A549 (cell line): ENCODE measurements around the gene ZRANB3. TPM values are rescaled to one million over a fixed set of nuclear protein-coding genes. Genes with fewer than 3 reads are reported as not detected.
A peak's percentile ranks its signal among the peaks of the same experiment; 100 is the strongest.

Experiments used
- ATAC-seq, 2 experiments: fragments of 200-7000 bp in 1 of 2; fragments of >200 bp in 1 of 2; cut with Nextera tagmentation in 1 of 2; cut with Tn5 transposase in 1 of 2; 3 replicates each; pipeline versions ENCODE4 v1.8.0 to v1.9.1; 2018 to 2020; ENCODE audit warnings: mild to moderate bottlenecking in 1 of 2, moderate library complexity in 1 of 2
- CTCF ChIA-PET: fragments of 300-600 bp; sonication (Branson Sonifier 250); formaldehyde crosslinking; extraction: SDS; loops from one replicate; lab custom pipeline; 2021; ENCODE audit warnings: antibody characterized with exemption, inconsistent platforms; lab: Yijun Ruan, JAX
- POLR2A ChIA-PET: fragments of 350-600 bp; formaldehyde crosslinking; extraction: SDS; loops from one replicate; lab custom pipeline; 2021; ENCODE audit warnings: antibody characterized with exemption, inconsistent platforms; lab: Yijun Ruan, JAX
- DNase-seq, 2 experiments: peaks; one replicate each; pipeline versions ENCODE4 v3.0.0 to v3.0.0-alpha.2; 2011 to 2016; ENCODE audit warnings: low read depth in 1 of 2, low spot score in 1 of 2
- FAIRE-seq: peaks from 2 replicates; lab custom pipeline; 2011; peaks lifted over from hg19 to GRCh38; lab: Jason Lieb, UNC
- H3K27ac ChIP-seq, 2 experiments: fragments of >200 bp; sonication (Bioruptor Twin); formaldehyde crosslinking; 3 replicates each; pipeline ENCODE4 v1.5.1; 2016 to 2017
- H3K4me1 ChIP-seq: fragments of >200 bp; sonication (Bioruptor Twin); formaldehyde crosslinking; 3 replicates; pipeline ENCODE4 v1.6.1; 2016
- H3K4me2 ChIP-seq: fragments of >200 bp; sonication (Bioruptor Twin); formaldehyde crosslinking; 3 replicates; pipeline ENCODE4 v1.6.1; 2016
- H3K4me3 ChIP-seq: fragments of >200 bp; sonication (Bioruptor Twin); formaldehyde crosslinking; 3 replicates; pipeline ENCODE4 v1.5.1; 2016
- H3K9me3 ChIP-seq: fragments of >200 bp; sonication (Bioruptor Twin); formaldehyde crosslinking; 3 replicates; pipeline ENCODE4 v1.6.1; 2016
- CBX2 ChIP-seq: fragments of 200-600 bp; sonication (generic); IDR thresholded peaks from 2 replicates; pipeline ENCODE4 v1.6.1; 2016; ENCODE audit warnings: low read depth, mild to moderate bottlenecking, borderline replicate concordance
- CBX8 ChIP-seq: fragments of 200-600 bp; sonication (generic); IDR thresholded peaks from 2 replicates; pipeline ENCODE4 v1.6.1; 2016
- ESRRA ChIP-seq: fragments of 150-350 bp; IDR thresholded peaks from 2 replicates; pipeline ENCODE4 v1.6.1; 2014; ENCODE audit warnings: mild to moderate bottlenecking, low read length, borderline replicate concordance
- HEYL ChIP-seq: fragments of 250-450 bp; sonication (Bioruptor Pico); IDR thresholded peaks from 2 replicates; pipeline ENCODE4 v1.8.0; 2021; ENCODE audit warnings: mild to moderate bottlenecking, moderate library complexity
- HOXB13 ChIP-seq: fragments of 250-450 bp; sonication (Bioruptor Pico); IDR thresholded peaks from 2 replicates; pipeline ENCODE4 v1.5.0; 2020; ENCODE audit warnings: low read depth, mild to moderate bottlenecking, moderate library complexity
- HOXB5 ChIP-seq: fragments of 250-450 bp; sonication (Bioruptor Pico); IDR thresholded peaks from 2 replicates; pipeline ENCODE4 v1.5.0; 2020; ENCODE audit warnings: mild to moderate bottlenecking, moderate library complexity
- KDM1A ChIP-seq: fragments of 200-600 bp; sonication (generic); IDR thresholded peaks from 2 replicates; pipeline ENCODE4 v1.6.1; 2016; ENCODE audit warnings: low read depth, mild to moderate bottlenecking
- MAFK ChIP-seq: fragments of 450-650 bp; IDR thresholded peaks from 2 replicates; pipeline ENCODE4 v1.6.1; 2014; ENCODE audit not compliant: partially characterized antibody
- NR3C1 ChIP-seq: fragments of >200 bp; sonication (Bioruptor Twin); formaldehyde crosslinking; IDR thresholded peaks from 3 replicates; pipeline ENCODE4 v1.6.1; 2017
- PHF8 ChIP-seq: fragments of 200-600 bp; sonication (generic); IDR thresholded peaks from 2 replicates; pipeline ENCODE4 v1.6.1; 2016; ENCODE audit warnings: low read depth, mild to moderate bottlenecking, antibody characterized with exemption, moderate library complexity, borderline replicate concordance
- POLR2AphosphoS2 ChIP-seq: conservative IDR thresholded peaks from 2 replicates; pipeline ENCODE4 v1.6.1; 2012; ENCODE audit warnings: low read length, improper control_type of control experiment, inconsistent platforms
- RARB ChIP-seq: fragments of 250-450 bp; sonication (Bioruptor Pico); IDR thresholded peaks from 2 replicates; pipeline ENCODE4 v1.8.0; 2021; ENCODE audit warnings: mild to moderate bottlenecking, moderate library complexity
- RCOR1 ChIP-seq: fragments of 150-350 bp; IDR thresholded peaks from 2 replicates; pipeline ENCODE4 v1.6.1; 2014; ENCODE audit warnings: antibody characterized with exemption, low read length, low read depth
- RNF2 ChIP-seq: fragments of 200-600 bp; sonication (generic); IDR thresholded peaks from 2 replicates; pipeline ENCODE4 v1.6.1; 2016; ENCODE audit warnings: low read depth, mild to moderate bottlenecking, antibody characterized with exemption, moderate library complexity, borderline replicate concordance
- SMC3 ChIP-seq: fragments of >200 bp; sonication (Bioruptor Twin); formaldehyde crosslinking; IDR thresholded peaks from 3 replicates; pipeline ENCODE4 v1.6.1; 2018; ENCODE audit warnings: inconsistent platforms
- TFCP2L1 ChIP-seq: fragments of 250-450 bp; sonication (Bioruptor Pico); IDR thresholded peaks from 2 replicates; pipeline ENCODE4 v1.5.0; 2021; ENCODE audit warnings: mild to moderate bottlenecking
- ZC3H11A ChIP-seq: fragments of 450-650 bp; IDR thresholded peaks from 2 replicates; pipeline ENCODE4 v1.6.1; 2014; ENCODE audit warnings: antibody characterized with exemption, mild to moderate bottlenecking
- WGBS: methylation state at CpG from one replicate; pipeline ENCODE4 v1.1.6; 2017; ENCODE audit errors: missing lambda C conversion rate; 5-methylcytosine and 5-hydroxymethylcytosine counted together
- polyA plus RNA-seq, 4 experiments: library from polyadenylated mRNA; depleted of rRNA in 3 of 4; stranded (reverse); fragments of >200 nt; fragmentation: RNase III in 1 of 4; extraction: RNeasy Plus Mini Kit Qiagen cat#74134 plus additional on column Dnase treatment in 1 of 4; gene quantifications; 2 replicates in 3 of 4; 3 replicates in 1 of 4; pipeline ENCODE4 v1.2.3, GENCODE V29; 2011 to 2017
- TF ChIP-seq, protein P1 (sequence below): fragments of 200-600 bp; sonication (generic); IDR thresholded peaks from 2 replicates; pipeline ENCODE4 v1.6.1; 2016; ENCODE audit warnings: antibody characterized with exemption, mild to moderate bottlenecking, moderate library complexity
- TF ChIP-seq, protein P2 (sequence below): fragments of >200 bp; sonication (Bioruptor Twin); formaldehyde crosslinking; IDR thresholded peaks from 2 replicates; pipeline ENCODE4 v1.6.1; 2016
- TF ChIP-seq, protein P3 (sequence below): IDR thresholded peaks from 2 replicates; pipeline ENCODE4 v1.6.1; 2012

ZRANB3 gene
- polyA plus RNA-seq, 2 of the 4 experiments (the other 2 are of a cell fraction), result 6.2 to 12.4 TPM

DNA sequence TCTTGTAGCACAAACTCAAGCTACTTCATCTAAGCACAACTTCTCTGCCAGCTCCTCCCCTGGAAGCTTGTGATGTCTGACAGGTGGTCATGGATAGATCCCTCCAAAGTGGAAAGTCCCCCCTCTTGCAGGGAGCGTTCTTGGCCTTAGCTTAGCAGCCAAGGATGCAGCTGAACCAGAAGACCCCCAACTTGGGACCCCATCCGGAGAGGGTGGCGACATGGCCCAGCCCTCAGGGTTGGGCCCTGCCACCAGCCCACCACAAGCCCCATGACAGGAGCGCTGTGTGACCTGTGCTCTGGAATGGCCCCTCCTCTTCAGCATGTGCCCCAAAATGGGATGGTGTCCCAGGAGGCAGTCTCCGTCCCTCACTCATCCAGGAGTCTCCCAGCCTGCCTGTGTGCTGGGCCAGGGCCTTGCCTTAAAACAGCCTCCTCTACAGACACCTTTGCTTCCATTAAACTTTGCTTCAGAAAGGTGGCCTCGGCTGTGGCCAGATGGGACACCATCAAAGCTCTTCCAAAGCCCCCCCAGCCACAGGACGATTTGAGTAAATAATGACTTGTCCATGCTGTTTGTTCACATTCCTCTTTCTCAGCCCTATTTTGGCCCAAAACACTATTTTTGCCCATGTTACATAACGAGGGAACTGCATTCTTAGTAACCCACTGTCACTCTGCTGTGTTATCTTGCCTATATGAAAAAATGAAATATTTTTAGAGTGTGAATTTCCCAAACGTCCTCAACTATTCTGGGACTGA lies 356.8 kb downstream of the ZRANB3 start:
- CTCF ChIA-PET, result interaction anchor here (1.2 to 1.7 kb wide), 2 partner anchors 15 to 170 kb away, joined by 4 read pairs; no protein-coding TSS in a partner anchor
- FAIRE-seq (no peak), DNase-seq (no peak), ATAC-seq (peak in 1 of 2 experiments; percentile 37; a peak in 2 of 6 replicates)
- Histone ChIP-seq H3K4me3 (no peak overlapping the region), H3K4me2 (no peak overlapping the region), H3K4me1 (no peaks in the 10 kb centered on the region), H3K27ac (no peak overlapping the region), H3K9me3 (no peaks in the 10 kb centered on the region)
- WGBS, result 78% methylated on average over 9 of the region's 9 CpGs
- TF ChIP-seq HOXB13, result no peak
- TF ChIP-seq MAFK, result no peak
- TF ChIP-seq POLR2AphosphoS2, result no peak
- no peak for TF ChIP-seq PHF8
- TF ChIP-seq SMC3, result no peak
- no peak for TF ChIP-seq HOXB5 (CRISPR knock-in tag)
- TF ChIP-seq, protein P1, sequence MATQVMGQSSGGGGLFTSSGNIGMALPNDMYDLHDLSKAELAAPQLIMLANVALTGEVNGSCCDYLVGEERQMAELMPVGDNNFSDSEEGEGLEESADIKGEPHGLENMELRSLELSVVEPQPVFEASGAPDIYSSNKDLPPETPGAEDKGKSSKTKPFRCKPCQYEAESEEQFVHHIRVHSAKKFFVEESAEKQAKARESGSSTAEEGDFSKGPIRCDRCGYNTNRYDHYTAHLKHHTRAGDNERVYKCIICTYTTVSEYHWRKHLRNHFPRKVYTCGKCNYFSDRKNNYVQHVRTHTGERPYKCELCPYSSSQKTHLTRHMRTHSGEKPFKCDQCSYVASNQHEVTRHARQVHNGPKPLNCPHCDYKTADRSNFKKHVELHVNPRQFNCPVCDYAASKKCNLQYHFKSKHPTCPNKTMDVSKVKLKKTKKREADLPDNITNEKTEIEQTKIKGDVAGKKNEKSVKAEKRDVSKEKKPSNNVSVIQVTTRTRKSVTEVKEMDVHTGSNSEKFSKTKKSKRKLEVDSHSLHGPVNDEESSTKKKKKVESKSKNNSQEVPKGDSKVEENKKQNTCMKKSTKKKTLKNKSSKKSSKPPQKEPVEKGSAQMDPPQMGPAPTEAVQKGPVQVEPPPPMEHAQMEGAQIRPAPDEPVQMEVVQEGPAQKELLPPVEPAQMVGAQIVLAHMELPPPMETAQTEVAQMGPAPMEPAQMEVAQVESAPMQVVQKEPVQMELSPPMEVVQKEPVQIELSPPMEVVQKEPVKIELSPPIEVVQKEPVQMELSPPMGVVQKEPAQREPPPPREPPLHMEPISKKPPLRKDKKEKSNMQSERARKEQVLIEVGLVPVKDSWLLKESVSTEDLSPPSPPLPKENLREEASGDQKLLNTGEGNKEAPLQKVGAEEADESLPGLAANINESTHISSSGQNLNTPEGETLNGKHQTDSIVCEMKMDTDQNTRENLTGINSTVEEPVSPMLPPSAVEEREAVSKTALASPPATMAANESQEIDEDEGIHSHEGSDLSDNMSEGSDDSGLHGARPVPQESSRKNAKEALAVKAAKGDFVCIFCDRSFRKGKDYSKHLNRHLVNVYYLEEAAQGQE, result no peak
- TF ChIP-seq KDM1A, result no peak
- no peak for TF ChIP-seq CBX2
- TF ChIP-seq NR3C1, result no peak
- TF ChIP-seq CBX8, result no peak
- TF ChIP-seq RCOR1, result no peak
- TF ChIP-seq, protein P2, sequence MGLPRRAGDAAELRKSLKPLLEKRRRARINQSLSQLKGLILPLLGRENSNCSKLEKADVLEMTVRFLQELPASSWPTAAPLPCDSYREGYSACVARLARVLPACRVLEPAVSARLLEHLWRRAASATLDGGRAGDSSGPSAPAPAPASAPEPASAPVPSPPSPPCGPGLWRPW, result no peak
- TF ChIP-seq, protein P3, sequence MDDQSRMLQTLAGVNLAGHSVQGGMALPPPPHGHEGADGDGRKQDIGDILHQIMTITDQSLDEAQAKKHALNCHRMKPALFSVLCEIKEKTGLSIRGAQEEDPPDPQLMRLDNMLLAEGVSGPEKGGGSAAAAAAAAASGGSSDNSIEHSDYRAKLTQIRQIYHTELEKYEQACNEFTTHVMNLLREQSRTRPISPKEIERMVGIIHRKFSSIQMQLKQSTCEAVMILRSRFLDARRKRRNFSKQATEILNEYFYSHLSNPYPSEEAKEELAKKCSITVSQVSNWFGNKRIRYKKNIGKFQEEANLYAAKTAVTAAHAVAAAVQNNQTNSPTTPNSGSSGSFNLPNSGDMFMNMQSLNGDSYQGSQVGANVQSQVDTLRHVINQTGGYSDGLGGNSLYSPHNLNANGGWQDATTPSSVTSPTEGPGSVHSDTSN, result no peak
- no peak for TF ChIP-seq ZC3H11A
- no peak for TF ChIP-seq HEYL
- no peak for TF ChIP-seq RARB
- TF ChIP-seq TFCP2L1 (CRISPR knock-in tag), result no peak
- TF ChIP-seq, all 56 proteins: peak for 0
- POLR2A ChIA-PET, result interaction anchor here (0.5 kb wide), 1 partner anchor 220 kb away, joined by 3 read pairs; no protein-coding TSS in a partner anchor

DNA sequence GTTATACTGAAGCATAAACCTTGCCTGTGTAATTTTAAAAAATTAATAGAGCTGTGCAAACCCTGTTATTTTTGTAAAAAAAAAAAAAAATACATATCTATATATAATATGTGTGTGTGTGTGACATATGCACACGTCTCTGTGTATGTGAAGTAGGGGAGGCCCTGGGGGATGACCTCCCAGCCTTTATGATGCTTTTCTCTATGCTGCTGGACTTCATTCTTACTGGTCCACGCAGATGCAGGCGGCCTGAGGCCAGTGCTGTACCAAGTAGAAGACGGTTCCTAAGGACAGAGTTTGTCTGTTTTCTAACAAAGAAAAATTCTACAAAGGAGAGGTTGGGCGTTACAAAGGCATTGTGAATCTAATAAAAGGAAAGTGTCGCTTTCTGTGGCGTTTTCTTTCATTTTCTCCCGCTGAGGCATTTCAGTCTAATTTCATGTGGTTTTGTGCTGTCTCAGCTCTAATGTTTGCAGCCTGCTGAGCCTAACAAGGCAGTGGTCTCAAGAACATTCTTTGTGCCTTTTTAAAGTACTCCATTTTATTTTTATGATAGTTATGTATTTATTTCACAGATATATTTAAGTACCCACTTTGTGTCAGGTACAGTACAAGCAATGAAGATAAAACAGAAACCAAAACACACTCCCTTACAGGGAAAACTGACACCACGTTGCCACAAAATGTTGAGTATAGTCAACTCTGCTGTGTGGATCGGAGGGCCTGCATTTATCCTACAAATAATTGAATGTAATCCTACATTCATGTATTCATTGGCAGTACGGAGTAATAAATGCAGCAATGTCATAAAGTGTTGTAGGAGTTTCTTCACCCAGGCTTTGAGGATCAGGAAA lies 360.9 kb downstream of the ZRANB3 start:
- H3K4me3 ChIP-seq, result no peak overlapping the region
- no peak for TF ChIP-seq HOXB13
- no peak for TF ChIP-seq ESRRA
- no peak for TF ChIP-seq CBX8
- TF ChIP-seq RNF2, result no peak
- TF ChIP-seq, all 56 proteins: peak for 0
- no peak overlapping the region for H3K4me2 ChIP-seq
- ATAC-seq (no peak), DNase-seq (no peak), FAIRE-seq (no peak)
- WGBS, result 93% methylated on average over 11 of the region's 11 CpGs
- ChIA-PET POLR2A (no interaction called here), CTCF (interaction anchor here (0.6 to 1.9 kb wide), 2 partner anchors 165 to 1172 kb away, joined by 4 to 5 read pairs; no protein-coding TSS in a partner anchor)
- H3K27ac ChIP-seq, result no peak overlapping the region
- no peaks in the 10 kb centered on the region for H3K9me3 ChIP-seq
- H3K4me1 ChIP-seq, result no peaks in the 10 kb centered on the region
